ENCODE measurements around the gene PTPRQ.

The PTPRQ gene

GRCh38 chr12:80565271-80565670 lies 121.2 kb downstream of the PTPRQ start:
- no peak for DNase-seq (ENCODE audit: low read depth in 2 of 2)

GRCh38 chr12:80567401-80567800 lies 123.4 kb downstream of the PTPRQ start:
- DNase-seq (ENCODE audit: low read depth in 2 of 2), result no peak

- no peak for DNase-seq (ENCODE audit: low read depth in 2 of 2)
These were observed 132.8 kb downstream of the PTPRQ start for GRCh38 chr12:80576641-80577418.

GRCh38 chr12:80580254-80580653 lies 136.2 kb downstream of the PTPRQ start:
- peak; percentile 92 to 94 for DNase-seq (ENCODE audit: low read depth in 2 of 2)

GRCh38 chr12:80581783-80582182 lies 137.7 kb downstream of the PTPRQ start:
- DNase-seq (ENCODE audit: low read depth in 2 of 2), result no peak

- no peak for DNase-seq (ENCODE audit: low read depth in 2 of 2)
These were observed 138.4 kb downstream of the PTPRQ start for GRCh38 chr12:80582431-80582830.

GRCh38 chr12:80589077-80589476 lies 145.0 kb downstream of the PTPRQ start:
- no peak for DNase-seq (ENCODE audit: low read depth in 2 of 2)

GRCh38 chr12:80590085-80590484 lies 146.1 kb downstream of the PTPRQ start:
- no peak for DNase-seq (ENCODE audit: low read depth in 2 of 2)

GRCh38 chr12:80593766-80594165 lies 149.7 kb downstream of the PTPRQ start:
- DNase-seq (ENCODE audit: low read depth in 2 of 2), result peak; percentile 89 to 92

- no peak for DNase-seq (ENCODE audit: low read depth in 2 of 2)
These were observed 152.5 kb downstream of the PTPRQ start for GRCh38 chr12:80596509-80596908.

- DNase-seq (ENCODE audit: low read depth in 2 of 2), result peak; percentile 35 to 43
These were observed 154.1 kb downstream of the PTPRQ start for GRCh38 chr12:80598004-80598606.

GRCh38 chr12:80602455-80602854 lies 158.4 kb downstream of the PTPRQ start:
- no peak for DNase-seq (ENCODE audit: low read depth in 2 of 2)

GRCh38 chr12:80607361-80608135 lies 163.5 kb downstream of the PTPRQ start:
- DNase-seq (ENCODE audit: low read depth in 2 of 2), result no peak

- DNase-seq (ENCODE audit: low read depth in 2 of 2), result no peak
These were observed 173.7 kb downstream of the PTPRQ start for GRCh38 chr12:80617733-80618132.

- DNase-seq (ENCODE audit: low read depth in 2 of 2), result no peak
These were observed 176.2 kb downstream of the PTPRQ start for GRCh38 chr12:80620281-80620680.

- DNase-seq (ENCODE audit: low read depth in 2 of 2), result no peak
These were observed 178.2 kb downstream of the PTPRQ start for GRCh38 chr12:80622271-80622670.

- DNase-seq (ENCODE audit: low read depth in 2 of 2), result no peak
These were observed 181.0 kb downstream of the PTPRQ start for GRCh38 chr12:80625051-80625450.

- DNase-seq (ENCODE audit: low read depth in 2 of 2), result no peak
These were observed 181.9 kb downstream of the PTPRQ start for GRCh38 chr12:80625901-80626300.

GRCh38 chr12:80627782-80628181 lies 183.7 kb downstream of the PTPRQ start:
- DNase-seq (ENCODE audit: low read depth in 2 of 2), result peak; percentile 20 to 31

- no peak for DNase-seq (ENCODE audit: low read depth in 2 of 2)
These were observed 188.8 kb downstream of the PTPRQ start for GRCh38 chr12:80632835-80633234.

- DNase-seq (ENCODE audit: low read depth in 2 of 2), result no peak
These were observed 190.9 kb downstream of the PTPRQ start for GRCh38 chr12:80634903-80635302.

- DNase-seq (ENCODE audit: low read depth in 2 of 2), result no peak
These were observed 192.8 kb downstream of the PTPRQ start for GRCh38 chr12:80636832-80637231.

- no peak for DNase-seq (ENCODE audit: low read depth in 2 of 2)
These were observed 197.9 kb downstream of the PTPRQ start for GRCh38 chr12:80641936-80642335.
